ENCODE data around the gene ARHGEF12.
"Not testable (repeated sequence)": the region's sequence is repeated elsewhere in the genome, so short reads cannot be mapped to it uniquely, and the experiment has no call there.

The ARHGEF12 gene

GRCh38 chr11:120492486-120492885 lies 156.3 kb downstream of the ARHGEF12 start:
- DNase-seq (ENCODE audit: low read depth, low spot score) = no peak

DNA sequence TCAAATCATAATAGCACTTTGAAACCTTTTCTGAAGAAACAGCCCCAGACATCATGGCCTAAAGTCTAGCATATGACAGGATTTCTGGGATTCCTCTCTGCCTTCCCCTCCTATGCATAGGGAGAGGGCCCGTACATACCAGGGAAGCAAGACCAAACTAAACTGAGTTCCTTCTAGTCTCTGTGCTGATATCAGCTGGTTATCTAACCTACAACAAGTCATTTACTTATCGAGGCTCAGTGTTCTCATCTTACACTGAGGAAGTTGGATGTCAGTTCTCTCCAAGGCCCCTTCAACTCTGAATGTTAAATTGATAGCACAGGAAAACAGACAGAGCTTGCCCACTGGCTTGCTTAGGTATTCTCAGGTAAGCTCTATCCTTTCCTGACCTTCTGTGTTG lies 158.4 kb downstream of the ARHGEF12 start:
- DNase-seq (ENCODE audit: low read depth, low spot score) = no peak

DNA sequence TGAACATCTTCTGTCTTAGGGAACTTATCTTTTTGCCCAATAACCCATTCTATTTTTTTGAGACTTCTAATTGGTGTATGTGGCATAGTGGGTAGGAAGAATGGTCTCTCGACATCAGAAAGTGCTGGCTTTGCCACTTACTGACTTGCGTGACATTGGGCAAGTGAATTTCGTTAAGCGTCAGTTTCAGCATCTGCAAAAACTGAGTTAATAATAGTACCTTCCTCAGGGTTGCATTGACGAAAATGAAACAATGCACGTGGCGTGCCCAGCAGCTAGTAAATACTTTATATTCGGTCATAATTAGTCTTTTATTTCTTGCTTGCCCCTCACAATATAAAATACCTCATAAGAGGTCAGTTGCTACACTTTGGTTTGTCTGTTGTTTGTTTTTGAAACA lies 162.9 kb downstream of the ARHGEF12 start:
- no peak for DNase-seq (ENCODE audit: low read depth, low spot score)

DNA sequence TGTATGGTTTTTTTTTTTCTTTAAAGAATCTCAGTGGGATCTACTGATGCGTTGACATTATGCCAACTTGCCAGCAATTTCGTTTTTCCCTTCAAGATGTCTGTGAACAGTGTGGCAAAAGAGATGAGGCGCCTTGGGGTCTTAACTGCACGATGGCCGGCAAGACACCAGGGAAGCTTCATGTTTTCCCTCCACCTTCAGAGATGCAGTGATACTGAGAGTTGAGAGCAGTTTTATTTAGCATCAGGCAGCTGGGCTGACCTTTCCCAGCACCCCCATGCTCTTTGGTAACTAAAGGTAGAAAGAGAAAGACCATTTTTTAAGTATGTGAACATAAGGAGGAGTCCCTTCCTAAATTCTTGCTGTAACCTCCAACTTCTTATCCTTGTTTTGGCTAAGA lies 163.6 kb downstream of the ARHGEF12 start:
- no peak for DNase-seq (ENCODE audit: low read depth, low spot score)

GRCh38 chr11:120500414-120501071 lies 164.3 kb downstream of the ARHGEF12 start:
- DNase-seq (ENCODE audit: low read depth, low spot score) = no peak

GRCh38 chr11:120501440-120501839 lies 165.2 kb downstream of the ARHGEF12 start:
- DNase-seq (ENCODE audit: low read depth, low spot score) = no peak

GRCh38 chr11:120501976-120502755 lies 166.0 kb downstream of the ARHGEF12 start:
- DNase-seq (ENCODE audit: low read depth, low spot score) = no peak

DNA sequence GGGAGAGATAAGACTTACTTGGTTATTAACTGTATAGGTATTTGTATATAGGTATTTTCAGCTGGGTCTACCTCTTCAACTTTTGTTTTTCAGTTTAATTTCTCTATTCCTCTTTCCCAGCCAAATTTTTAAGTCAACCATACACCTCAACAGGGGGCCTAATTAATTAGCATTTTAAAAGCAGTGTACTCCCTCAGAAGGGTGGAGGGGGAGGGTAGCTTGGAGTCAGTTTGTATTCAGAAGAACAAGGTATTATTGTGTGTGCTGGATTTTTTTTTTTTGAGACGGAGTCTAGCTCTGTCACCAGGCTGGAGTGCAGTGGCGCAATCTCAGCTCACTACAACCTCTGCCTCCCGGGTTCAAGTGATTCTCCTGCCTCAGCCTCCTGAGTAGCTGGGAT lies 167.3 kb downstream of the ARHGEF12 start:
- DNase-seq (ENCODE audit: low read depth, low spot score) = not testable (repeated sequence)

- no peak for DNase-seq (ENCODE audit: low read depth, low spot score)
Measured at GRCh38 chr11:120505801-120506425, 169.7 kb downstream of the ARHGEF12 start.

GRCh38 chr11:120509346-120510053 lies 173.3 kb downstream of the ARHGEF12 start:
- DNase-seq (ENCODE audit: low read depth, low spot score) = no peak

GRCh38 chr11:120510406-120511115 lies 174.3 kb downstream of the ARHGEF12 start:
- no peak for DNase-seq (ENCODE audit: low read depth, low spot score)

DNA sequence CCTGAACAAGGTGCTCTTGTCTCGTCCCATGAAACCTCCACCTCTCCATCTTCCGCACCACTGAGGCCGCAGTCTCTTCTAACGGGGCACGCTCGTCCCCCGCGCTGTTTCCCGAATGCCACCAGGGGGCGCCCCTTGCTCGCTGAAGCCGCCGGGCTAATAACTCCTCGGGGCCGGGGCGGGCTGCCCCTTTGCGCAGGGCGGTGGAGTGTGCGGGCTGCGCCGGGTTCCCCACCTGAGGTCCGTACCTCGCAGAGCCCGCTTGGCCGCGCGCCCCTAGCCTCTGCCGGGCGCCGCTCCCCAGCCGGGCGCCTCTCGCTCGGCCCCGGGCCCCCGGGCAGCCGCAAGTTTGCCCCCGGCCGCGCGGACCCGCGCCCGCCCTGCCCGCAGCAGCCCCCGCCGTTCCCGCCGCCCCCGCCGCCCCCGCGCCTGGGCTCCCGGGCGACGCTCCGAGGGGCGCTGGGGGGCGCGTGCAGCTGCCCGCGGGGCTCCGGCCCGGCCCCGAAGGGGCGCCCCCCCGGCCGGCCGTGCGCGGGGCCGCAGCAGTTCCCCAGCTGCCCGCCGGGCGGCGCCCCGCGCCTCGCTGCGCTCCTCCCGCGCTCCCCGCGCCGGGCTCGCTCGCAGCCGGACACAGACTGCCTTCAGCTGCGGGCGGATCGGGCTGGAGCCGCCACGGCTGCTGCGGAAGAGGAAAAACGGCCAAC lies 175.1 kb downstream of the ARHGEF12 start, which contains the start of gene GRIK4:
TSS of gene GRIK4 (plus strand) at position 633 of the 704 bp plus-strand sequence. CDS start 148,571 bp downstream, outside the sequence.
- DNase-seq (ENCODE audit: low read depth, low spot score) = no peak

DNA sequence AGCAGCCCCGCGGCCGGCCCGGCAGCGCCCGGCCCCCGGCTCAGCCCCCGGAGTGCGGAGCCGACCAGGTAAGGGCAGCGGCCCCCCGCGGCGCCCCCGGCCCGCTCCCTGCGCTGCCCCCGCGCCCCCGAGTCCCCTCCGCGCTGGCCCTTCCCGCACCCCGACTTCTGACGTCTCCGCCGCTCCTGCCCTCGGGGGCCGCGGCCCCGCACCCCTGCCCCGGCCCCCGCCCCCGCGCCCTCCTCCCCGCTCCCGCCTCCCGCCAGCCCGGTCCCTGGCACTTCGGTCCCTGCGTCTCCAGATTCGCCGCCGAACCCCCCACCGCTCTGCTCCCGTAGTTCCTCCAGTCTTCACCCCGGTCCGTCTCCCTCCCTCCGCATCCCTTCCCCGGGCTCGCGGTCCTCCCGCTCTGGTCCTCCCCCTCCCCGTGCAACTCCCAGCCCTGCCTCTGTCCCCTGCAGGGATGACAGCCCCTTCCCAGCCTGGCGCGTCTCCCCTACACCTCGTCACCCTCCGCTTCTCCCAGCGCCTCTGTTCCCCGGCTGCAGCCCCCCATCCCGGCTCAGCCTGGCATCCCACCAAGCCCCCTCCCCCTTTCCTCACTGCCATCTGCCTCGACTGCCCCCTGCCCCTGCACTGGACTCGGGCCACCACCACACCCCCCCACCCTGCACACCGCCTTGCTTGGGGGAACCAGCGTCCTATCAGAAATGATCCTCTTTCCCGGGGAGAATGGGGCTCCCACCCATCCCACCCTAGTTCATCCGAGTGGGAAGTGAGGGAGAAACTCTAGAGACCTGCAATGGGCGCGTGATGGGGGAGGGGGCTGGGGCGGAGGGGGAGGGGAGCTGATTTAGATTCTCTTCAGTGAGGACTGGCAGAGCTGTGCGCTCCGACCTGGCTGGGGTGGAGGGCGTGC lies 175.9 kb downstream of the ARHGEF12 start:
- DNase-seq (ENCODE audit: low read depth, low spot score) = no peak

DNA sequence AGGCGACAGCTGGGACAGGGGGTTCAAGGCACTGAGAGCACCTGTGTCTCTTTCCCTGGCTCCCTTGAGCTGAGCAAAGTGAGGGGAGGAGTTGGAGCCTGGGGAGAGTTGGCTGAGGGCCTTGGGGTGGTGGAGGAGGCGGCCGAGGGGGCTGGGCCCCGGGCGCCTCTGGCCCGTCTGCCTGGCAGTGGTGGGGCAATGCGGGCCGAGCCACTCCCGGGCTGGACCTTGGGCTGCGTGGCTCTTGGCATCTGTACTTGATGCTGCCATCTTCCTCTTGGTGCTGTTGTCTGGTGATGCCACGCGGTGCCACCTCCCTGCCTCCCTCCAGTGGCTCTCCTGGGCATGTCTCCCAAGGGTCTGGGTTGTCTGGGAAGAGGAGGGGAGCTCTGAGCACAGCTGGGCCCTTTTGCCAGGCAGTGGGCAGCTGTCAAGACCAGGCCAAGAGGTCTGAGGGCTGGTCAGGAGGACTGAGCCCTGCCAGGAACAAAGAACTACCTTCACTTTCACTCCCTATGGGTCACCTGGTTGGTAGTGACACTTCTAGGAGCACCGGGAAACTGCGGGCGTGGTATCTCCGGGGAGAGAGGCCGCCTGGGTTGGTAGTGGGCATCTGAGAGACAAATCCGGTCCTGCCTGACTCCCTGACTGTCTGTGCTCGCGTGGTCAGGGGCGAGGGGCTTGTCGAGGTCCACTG lies 176.7 kb downstream of the ARHGEF12 start:
- DNase-seq (ENCODE audit: low read depth, low spot score) = no peak

GRCh38 chr11:120513436-120514315 lies 177.5 kb downstream of the ARHGEF12 start:
- no peak for DNase-seq (ENCODE audit: low read depth, low spot score)

GRCh38 chr11:120514541-120515121 lies 178.4 kb downstream of the ARHGEF12 start:
- DNase-seq (ENCODE audit: low read depth, low spot score) = no peak

- no peak for DNase-seq (ENCODE audit: low read depth, low spot score)
Measured at GRCh38 chr11:120515186-120515723, 179.0 kb downstream of the ARHGEF12 start.

All from iPS DF 19.7 (cell line).